ENCODE data around the gene FXYD3. TPM values are rescaled to one million over a fixed set of nuclear protein-coding genes. Genes with fewer than 3 reads are reported as not detected.
A peak's percentile ranks its signal among the peaks of the same experiment; 100 is the strongest.
"Not testable (repeated sequence)": the region's sequence is repeated elsewhere in the genome, so short reads cannot be mapped to it uniquely, and the experiment has no call there.

The FXYD3 gene
- total RNA-seq, 2 donors from 2014 or later: not detected

DNA sequence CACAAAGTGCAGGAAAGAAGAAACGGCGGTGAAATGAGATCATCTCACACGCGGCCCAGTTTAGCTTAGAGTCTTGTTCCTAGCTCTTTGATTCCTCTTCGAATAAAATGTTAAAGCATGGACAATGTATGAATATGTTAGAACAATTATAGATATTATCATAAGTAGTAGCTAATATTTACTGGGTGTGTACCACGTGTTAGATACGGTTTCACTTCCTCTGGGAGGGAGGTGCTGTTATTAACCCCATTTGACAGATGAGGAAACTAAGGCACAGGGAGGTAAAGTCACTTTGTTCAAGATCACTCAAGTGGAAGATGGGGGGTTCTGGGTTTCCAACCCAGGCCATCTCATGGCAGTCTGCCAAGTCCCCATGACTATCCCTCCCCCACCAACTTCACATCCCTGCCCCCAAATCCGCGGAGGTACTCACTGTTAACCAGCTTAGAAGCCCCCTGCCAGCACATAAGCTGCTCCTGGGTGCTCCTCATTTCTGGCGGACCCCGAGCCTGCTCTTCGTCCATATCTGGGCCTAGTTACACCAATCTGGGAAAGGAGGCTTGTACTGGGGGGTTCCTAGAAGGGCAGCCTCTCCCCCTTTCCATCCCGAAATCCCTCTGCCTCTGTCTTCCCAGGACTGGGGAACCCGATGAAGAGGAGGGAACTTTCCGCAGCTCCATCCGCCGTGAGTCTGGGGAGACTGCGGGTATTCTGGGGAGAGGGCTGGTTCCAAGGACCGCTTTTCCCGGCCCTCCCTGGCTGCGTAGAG is 26.4 kb downstream of the FXYD3 start:
- ATAC-seq (no peak), DNase-seq (ENCODE audit: low spot score in 2 of 2) (no peak)
- peak overlapping the region in 1 of 2 donors; percentile 90 for H3K27ac Mint-ChIP-seq

DNA sequence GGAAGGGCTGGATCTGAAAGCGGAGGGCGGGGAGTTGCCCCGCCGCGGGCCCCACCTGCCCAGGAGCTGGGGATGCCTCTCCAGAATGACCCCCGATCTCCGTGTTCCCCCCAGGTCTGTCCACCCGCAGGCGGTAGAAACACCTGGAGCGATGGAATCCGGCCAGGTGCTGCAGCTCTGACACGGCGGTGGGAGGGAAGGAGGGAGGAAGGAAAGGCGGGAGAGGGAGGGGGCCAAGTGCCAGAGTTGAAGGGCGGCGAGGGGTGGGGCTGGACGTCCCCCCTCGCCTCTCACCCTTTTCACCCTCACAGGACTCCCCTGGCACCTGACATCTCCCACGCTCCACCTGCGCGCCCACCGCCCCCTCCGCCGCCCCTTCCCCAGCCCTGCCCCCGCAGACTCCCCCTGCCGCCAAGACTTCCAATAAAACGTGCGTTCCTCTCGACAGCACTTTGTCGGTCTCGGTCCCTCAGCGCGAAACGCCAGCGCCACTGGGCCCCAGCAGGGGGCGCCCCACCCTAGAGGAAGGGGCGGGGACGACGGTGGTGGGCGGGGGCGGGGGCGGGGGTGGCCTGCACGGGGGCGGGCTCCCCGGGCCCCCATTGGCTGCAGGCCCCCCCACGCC is 27.1 kb downstream of the FXYD3 start:
- ATAC-seq (peak; percentile 11 to 25), DNase-seq (ENCODE audit: low spot score in 2 of 2) (peak in 1 of 2 donors; percentile 86)

More for the DNA sequence above, 26.4 kb downstream of the FXYD3 start:
- Mint-ChIP-seq H3K9me3 (no peaks in the 10 kb centered on the region), H3K36me3 (no peaks in the 10 kb centered on the region)

DNA sequence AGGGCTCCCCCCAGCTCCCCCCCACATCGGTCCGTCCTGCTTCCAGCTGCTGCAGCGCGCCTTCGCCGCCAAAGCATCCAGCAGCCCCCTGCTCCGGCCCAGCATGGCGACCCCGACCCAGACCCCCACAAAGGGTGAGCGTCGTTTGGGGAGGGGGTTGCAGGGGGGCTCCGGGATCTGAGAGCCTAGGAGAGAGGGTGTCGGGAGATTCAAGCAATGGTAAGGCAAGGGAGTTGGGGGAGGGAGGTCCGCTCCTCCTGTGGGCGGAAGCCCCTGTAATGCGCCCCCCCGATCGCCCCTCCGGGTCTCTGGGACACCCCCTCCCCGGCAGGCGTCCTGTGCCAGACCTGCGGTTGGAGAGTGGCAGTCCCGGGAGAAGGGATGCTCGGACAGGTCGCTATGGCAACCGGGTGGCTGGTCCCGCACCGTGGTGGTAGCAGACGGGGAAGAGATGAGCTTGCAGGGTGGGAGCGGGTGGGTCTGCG is 27.6 kb downstream of the FXYD3 start, which contains the start of gene FXYD7:
TSS of gene FXYD7 (plus strand) at position 25 of the 485 bp plus-strand sequence. CDS start at position 104, 79 bp downstream.
- ATAC-seq (no peak), DNase-seq (ENCODE audit: low spot score in 2 of 2) (no peak)
- H3K36me3 Mint-ChIP-seq: no peaks in the 10 kb centered on the region
- no peak within 1 kb of the TSS for H3K27ac Mint-ChIP-seq
- H3K9me3 Mint-ChIP-seq: no peaks in the 10 kb centered on the region

More for the DNA sequence above, 27.1 kb downstream of the FXYD3 start:
- H3K36me3 Mint-ChIP-seq: no peaks in the 10 kb centered on the region
- H3K9me3 Mint-ChIP-seq: no peaks in the 10 kb centered on the region
- H3K27ac Mint-ChIP-seq: no peak overlapping the region

DNA sequence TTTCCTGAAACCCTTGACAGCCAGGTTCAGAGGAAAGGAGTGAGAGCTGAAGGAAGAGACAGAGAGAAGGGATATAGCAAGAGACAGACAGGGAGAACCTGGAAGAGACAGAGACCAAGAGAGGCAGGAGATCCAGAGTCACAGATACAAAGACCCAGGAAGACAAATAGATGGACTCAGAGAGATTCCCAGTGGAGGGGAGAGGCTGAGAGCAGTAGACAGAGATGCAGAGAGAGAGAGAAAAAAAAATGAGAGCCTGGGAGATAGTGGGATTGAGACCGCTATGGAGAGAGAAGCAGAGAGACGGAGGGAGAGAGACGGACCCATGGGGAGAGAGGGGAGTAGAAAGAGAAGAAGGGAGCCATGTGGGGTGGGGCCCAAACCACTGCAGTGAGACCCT is 28.2 kb downstream of the FXYD3 start:
- Mint-ChIP-seq H3K27ac (no peak overlapping the region), H3K36me3 (no peaks in the 10 kb centered on the region), H3K9me3 (no peaks in the 10 kb centered on the region)
- ATAC-seq: no peak
- DNase-seq (ENCODE audit: low spot score in 2 of 2): no peak

DNA sequence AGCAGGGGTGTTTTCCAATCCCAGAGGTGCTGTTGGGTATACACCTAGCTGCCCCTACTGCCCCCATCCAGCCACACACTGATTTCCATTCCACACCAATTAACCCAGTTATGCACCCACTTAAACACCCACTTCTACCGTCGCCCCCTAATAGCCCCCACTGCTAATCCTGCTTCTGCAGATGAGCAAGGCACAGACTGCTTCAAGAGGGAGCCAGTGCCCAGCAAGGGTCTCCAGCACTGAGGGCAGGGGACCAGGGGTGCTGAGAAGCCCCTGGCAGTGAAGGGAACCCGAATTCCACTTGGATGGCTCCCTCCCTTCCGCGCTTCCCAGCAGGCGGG is 28.6 kb downstream of the FXYD3 start:
- Mint-ChIP-seq H3K36me3 (no peaks in the 10 kb centered on the region), H3K9me3 (no peaks in the 10 kb centered on the region), H3K27ac (no peak overlapping the region)
- no peak for ATAC-seq
- DNase-seq (ENCODE audit: low spot score in 2 of 2): no peak

DNA sequence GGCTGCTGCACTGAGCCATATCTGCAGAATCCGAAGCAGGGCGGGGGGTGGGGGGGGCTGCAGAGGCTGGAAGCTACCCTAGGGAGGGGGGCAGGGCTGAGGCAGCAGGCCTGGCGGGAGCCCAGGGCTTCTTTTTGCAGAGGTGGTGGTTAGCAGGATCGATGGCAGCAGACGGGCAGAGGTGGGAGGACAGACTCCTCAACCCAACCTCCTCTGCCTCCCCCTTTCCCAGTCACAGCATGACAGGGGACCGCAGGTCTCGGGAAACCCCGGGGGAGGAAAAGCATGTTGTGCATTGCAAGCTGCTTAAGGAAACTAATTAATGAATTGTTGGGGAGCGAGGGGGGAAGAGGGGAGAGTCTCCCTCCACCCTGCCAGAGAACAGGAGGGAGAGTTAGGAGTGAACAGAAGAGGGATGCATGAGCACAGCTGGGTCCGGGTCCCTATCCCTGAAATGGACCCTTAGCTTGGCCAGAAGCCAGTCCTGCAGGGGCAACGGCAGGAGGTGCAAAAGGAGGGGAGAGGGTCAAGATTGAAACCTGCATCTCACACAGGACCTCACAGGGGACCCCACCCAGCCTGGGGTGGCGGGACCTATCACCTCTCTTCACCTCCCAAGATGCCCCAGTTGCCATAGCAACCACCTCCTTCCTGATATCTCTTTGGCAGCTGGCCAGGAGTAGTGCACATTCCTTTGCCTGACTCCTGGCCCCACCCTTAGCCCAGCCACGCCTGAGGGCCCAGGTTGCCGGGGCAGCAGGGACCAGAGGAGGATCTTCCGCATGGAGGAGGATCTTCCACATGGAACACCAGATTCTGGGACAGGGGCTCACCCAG is 29.2 kb downstream of the FXYD3 start:
- Mint-ChIP-seq H3K27ac (no peak overlapping the region), H3K36me3 (no peaks in the 10 kb centered on the region), H3K9me3 (no peaks in the 10 kb centered on the region)
- DNase-seq (ENCODE audit: low spot score in 2 of 2): no peak
- no peak for ATAC-seq

DNA sequence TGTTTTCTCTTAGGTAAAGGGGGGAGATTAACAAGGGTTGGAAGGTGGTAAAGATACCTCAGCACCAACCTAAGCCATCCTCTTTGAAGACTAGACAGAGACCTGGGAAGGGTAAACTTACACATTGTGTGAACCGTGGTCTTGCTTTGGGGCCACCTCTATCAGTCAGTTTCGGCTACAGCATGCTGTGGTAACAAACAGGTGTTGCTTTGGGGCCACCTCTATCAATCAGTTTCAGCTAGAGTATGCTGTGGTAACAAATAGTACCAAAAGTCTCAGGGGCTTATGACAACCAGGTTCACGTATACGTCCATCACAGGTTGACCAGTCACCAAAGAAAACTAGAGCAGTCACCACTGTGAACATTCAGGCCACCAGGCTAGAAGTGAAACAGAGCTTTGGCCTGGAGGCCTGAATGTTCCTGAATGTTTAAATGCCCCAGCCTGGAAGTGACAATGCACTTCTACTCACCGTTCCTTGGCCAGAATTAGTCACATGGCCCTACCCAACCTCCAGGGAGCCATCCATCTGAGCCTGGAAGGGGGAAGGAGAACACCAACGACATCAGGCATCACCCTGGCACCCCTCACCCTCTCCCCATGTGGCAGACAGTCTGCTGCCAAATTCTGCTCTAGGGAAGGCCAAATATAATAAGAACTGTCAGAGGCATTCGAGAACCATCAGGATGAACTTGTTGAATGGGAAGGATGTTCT is 31.3 kb downstream of the FXYD3 start:
- peak overlapping the region in 1 of 2 donors; percentile 45 for H3K27ac Mint-ChIP-seq
- no peak for ATAC-seq
- H3K9me3 Mint-ChIP-seq: no peaks in the 10 kb centered on the region
- DNase-seq (ENCODE audit: low spot score in 2 of 2): no peak
- no peaks in the 10 kb centered on the region for H3K36me3 Mint-ChIP-seq

DNA sequence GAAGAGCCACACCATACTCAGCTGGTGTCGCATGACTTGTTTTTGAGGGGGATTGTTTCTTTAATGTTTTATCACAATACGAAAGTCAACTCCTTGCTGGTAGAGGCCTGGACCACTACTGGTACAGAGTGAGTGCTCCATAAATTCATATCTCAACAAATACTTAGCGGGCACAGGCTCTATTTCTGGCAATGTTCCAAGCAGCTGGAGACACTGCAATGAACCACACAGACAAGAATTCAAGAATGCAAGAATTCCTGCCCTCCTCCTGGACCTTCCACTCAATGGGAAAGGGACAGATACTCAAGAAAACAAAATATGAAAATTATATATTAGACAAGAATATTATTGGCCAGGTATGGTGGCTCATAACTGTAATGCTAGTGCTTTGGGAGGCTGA is 33.8 kb downstream of the FXYD3 start:
- no peak for ATAC-seq
- H3K9me3 Mint-ChIP-seq: no peaks in the 10 kb centered on the region

DNA sequence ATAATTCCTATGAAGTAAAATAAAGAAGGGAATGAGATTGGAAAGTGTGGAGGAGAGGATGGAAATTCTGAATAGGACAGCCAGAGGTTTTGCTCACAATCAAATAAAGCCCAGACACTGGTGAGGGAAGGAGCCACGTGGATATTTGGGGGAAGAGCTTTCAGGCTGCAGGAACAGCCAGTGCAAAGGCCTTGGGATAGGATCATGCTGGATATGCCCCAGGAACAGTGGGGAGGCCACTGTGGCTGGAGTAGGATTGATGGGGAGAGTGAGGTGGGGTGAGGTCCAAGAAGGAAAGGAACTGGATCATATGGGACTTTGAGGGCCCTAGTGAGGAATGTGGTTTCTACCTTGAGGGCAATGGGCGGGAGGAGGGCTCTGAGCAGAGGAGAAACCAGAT is 34.8 kb downstream of the FXYD3 start:
- no peaks in the 10 kb centered on the region for H3K9me3 Mint-ChIP-seq
- no peak for ATAC-seq

More for the DNA sequence above, 33.8 kb downstream of the FXYD3 start:
- Mint-ChIP-seq H3K27ac (no peak overlapping the region), H3K36me3 (no peaks in the 10 kb centered on the region)
- DNase-seq (ENCODE audit: low spot score in 2 of 2): no peak

DNA sequence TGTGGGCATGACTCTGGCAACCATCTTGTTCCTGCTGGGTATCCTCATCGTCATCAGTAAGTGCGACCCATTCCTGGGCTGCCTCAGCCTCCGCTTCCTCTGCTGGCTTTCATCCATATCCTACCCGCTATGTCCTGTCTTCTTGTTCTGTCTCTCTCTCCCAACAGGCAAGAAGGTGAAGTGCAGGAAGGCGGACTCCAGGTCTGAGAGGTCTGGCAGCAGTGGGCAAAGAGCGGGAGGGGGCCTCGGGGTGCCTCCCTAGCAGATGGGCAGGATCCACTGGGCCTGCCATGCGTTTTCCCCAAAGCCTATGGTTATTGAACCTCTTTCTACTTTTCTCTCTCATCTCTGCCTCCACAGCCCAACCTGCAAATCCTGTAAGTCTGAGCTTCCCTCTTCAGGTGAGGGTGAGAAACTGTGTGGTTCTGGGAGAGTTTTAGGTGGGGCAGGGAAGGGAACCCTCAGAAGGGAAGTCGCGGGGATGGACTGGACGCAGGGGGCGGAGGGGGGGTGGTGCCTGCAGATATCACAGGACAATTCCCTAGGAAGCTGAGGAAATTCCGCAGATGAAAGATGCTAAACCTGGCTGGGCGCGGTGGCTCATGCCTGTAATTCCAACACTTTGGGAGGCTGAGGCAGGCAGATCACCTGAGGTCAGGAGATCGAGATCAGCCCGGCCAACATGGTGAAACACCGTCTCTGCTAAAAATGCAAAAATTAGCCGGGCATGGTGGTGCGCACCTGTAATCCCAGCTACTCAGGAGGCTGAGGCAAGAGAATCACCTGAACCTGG is 35.8 kb downstream of the FXYD3 start:
- H3K27ac Mint-ChIP-seq: no peak overlapping the region
- ATAC-seq (no peak), DNase-seq (ENCODE audit: low spot score in 2 of 2) (no peak)
- no peaks in the 10 kb centered on the region for H3K9me3 Mint-ChIP-seq
- peaks cover 19 to 20% of the 10 kb centered on the region in 2 donors for H3K36me3 Mint-ChIP-seq

More for the DNA sequence above, 34.8 kb downstream of the FXYD3 start:
- Mint-ChIP-seq H3K36me3 (peaks cover 9 to 10% of the 10 kb centered on the region in 2 donors), H3K27ac (no peak overlapping the region)
- no peak for DNase-seq (ENCODE audit: low spot score in 2 of 2)

DNA sequence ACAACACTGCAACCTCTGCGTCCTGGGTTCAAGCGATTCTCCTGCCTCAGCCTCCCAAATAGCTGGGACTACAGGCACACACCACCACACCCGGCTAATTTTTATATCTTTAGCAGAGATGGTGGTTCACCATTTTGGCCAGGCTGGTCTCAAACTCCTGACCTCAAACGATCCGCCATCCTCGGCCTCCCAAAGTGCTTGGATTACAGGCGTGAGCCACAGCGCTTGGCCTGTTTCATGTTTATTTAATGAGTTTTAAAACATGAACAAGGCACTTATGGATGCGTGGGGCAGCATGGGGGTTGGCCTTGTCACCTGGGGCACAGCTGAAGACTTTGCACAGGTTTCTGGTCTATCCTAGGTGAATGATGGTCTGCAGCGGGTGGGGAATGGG is 37.5 kb downstream of the FXYD3 start:
- Mint-ChIP-seq H3K36me3 (peaks cover 33 to 36% of the 10 kb centered on the region in 2 donors), H3K27ac (peak overlapping the region; percentile 78 to 99)
- not testable (repeated sequence) for H3K9me3 Mint-ChIP-seq; ATAC-seq; DNase-seq (ENCODE audit: low spot score in 2 of 2)

DNA sequence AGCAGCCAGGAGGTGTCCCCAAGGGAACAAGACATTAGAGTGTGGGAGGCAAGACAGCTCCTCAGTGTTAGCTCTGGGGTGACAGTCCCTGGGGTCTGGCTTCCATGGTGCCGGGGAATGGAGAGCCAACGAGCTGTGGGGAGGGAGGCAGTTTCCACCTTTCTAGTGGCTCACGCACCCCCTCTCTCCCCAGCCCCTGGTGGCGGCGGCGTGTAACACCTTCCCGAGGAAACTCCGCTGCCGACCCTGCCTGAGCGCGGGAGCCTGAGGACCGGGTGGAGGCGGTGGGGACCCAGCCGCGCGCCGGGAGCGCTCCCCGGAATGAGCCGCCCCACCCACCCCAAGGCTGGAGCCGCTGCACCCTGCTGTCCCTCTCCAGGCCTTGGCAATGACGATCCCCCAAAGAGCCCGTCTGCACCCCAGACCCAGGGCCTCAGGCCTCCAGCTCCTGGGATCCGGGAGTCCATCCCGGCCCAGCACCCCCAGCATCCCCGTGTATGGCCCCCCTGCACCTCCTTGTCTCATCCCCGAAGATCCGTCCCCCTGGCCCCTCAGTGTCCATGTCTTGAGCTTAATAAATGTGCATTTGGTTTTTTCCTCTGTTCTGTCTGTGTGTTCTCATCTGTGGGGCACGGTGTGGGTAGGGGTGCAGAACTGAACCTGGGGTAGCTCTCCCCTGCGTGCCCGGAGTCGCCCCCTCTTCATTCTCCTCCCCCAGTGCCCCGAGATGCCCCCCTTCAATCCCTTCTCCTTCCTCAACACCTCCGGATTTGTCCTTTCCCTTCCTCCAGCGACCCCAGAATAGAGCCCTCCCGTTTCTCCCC is 38.3 kb downstream of the FXYD3 start:
- DNase-seq (ENCODE audit: low spot score in 2 of 2) (peak in 1 of 2 donors; percentile 82), ATAC-seq (peak; percentile 44 to 72)
- Mint-ChIP-seq H3K9me3 (no peaks in the 10 kb centered on the region), H3K27ac (peak overlapping the region; percentile 98 to 99), H3K36me3 (peaks cover 41 to 44% of the 10 kb centered on the region in 2 donors)

DNA sequence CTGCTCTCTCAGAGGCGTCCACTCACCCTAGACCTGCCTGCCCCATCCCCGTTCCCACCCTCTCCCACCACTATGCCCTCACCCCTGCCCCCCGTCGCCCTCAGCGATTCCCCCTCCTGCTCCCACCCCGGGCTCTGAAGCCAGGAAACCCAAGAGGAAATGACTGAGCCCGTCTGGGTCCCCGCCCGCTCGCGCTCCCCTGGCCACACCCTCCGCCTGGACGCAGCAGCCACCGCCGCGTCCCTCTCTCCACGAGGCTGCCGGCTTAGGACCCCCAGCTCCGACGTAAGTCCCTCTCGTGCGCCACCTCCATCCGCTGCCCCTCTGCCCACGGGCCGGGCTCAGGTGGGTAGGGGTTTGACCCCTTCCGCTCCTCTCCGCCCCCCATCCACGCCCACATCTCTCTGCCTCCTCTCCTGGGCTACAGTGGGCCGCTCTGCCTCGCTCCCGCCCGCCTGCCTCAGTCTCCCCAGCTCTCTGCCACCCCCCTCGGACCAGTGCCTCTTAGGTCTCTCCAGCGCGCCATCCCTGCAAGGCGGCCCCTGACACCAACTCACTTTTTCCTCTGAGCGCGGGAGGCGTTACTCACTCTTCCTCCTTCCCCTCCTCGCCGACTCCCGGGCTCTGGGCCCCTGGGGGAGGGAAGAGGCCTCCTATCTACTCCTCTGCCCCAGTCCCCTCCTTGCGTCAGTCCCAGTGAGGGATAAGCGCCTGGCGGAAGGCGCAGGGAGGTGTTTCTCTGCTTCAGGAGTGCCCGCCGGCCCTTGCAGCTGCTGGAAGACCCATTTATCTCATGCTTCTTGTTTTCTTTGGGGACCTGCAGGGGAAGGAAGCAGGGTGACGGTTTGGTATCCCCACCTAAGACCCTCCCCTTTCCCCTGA is 39.1 kb downstream of the FXYD3 start, which contains the start of gene FXYD5:
TSS of gene FXYD5 (plus strand) at position 211 of the 882 bp plus-strand sequence. CDS start 816 bp downstream, outside the sequence.
- Mint-ChIP-seq H3K36me3 (peaks cover 49 to 52% of the 10 kb centered on the region in 2 donors), H3K27ac (peak within 1 kb of the TSS; percentile 98 to 99), H3K9me3 (no peaks in the 10 kb centered on the region)
- DNase-seq (ENCODE audit: low spot score in 2 of 2) (peak; percentile 70 to 86), ATAC-seq (peak; percentile 84 to 89)

DNA sequence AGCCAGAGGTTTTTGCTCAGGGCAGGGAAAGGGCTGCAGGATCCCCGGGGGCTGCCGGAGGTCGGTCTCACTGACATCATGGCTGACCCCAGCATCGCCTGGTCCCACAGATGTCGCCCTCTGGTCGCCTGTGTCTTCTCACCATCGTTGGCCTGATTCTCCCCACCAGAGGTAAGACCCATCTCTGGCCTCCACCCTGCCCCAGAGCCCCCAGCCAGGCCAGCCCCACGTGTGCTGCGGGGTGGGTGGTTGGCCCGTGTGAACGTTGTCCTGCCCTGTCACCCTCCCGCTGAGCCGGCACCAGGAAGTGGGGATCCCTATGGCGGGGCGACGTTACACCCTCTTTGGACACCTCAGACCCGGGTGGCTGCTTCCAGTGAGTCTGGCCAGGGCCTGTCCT is 39.8 kb downstream of the FXYD3 start:
- H3K27ac Mint-ChIP-seq: peak overlapping the region; percentile 98 to 99
- H3K9me3 Mint-ChIP-seq: no peaks in the 10 kb centered on the region
- ATAC-seq (peak; percentile 29 to 60), DNase-seq (ENCODE audit: low spot score in 2 of 2) (peak in 1 of 2 donors; percentile 38)
- peaks cover 54 to 57% of the 10 kb centered on the region in 2 donors for H3K36me3 Mint-ChIP-seq
